HL-60 (cell line): Measurements from ENCODE around the gene MFAP2.
"Not testable (repeated sequence)": the region's sequence is repeated elsewhere in the genome, so short reads cannot be mapped to it uniquely, and the experiment has no call there.

Source experiments
- GABPA ChIP-seq: IDR thresholded peaks from 2 replicates; pipeline ENCODE4 v1.6.1; 2012; ENCODE audit warnings: low read depth
- POLR2AphosphoS5 ChIP-seq: IDR thresholded peaks from 2 replicates; pipeline ENCODE4 v1.6.1; 2012; ENCODE audit warnings: low read depth
- REST ChIP-seq: IDR thresholded peaks from 2 replicates; pipeline ENCODE4 v1.6.1; 2012; ENCODE audit warnings: low read depth; ENCODE audit not compliant: insufficient replicate concordance
- SPI1 ChIP-seq: IDR thresholded peaks from 2 replicates; pipeline ENCODE4 v1.6.1; 2012; ENCODE audit warnings: low read depth, mild to moderate bottlenecking, borderline replicate concordance
- TF ChIP-seq, protein P1 (sequence below): IDR thresholded peaks from one replicate; pipeline ENCODE4 v1.5.1; 2011; ENCODE audit warnings: low read length, control low read depth, inconsistent platforms; ENCODE audit not compliant: insufficient read depth

GRCh38 chr1:16931206-16931934 lies 49.0 kb downstream of the MFAP2 start:
- TF ChIP-seq, protein P1, sequence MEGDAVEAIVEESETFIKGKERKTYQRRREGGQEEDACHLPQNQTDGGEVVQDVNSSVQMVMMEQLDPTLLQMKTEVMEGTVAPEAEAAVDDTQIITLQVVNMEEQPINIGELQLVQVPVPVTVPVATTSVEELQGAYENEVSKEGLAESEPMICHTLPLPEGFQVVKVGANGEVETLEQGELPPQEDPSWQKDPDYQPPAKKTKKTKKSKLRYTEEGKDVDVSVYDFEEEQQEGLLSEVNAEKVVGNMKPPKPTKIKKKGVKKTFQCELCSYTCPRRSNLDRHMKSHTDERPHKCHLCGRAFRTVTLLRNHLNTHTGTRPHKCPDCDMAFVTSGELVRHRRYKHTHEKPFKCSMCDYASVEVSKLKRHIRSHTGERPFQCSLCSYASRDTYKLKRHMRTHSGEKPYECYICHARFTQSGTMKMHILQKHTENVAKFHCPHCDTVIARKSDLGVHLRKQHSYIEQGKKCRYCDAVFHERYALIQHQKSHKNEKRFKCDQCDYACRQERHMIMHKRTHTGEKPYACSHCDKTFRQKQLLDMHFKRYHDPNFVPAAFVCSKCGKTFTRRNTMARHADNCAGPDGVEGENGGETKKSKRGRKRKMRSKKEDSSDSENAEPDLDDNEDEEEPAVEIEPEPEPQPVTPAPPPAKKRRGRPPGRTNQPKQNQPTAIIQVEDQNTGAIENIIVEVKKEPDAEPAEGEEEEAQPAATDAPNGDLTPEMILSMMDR = not testable (repeated sequence)
- not testable (repeated sequence) for TF ChIP-seq REST, POLR2AphosphoS5, SPI1, GABPA
